TTC549 (cell line): ENCODE results near the gene SSC5D.
"Not testable (repeated sequence)": the region's sequence is repeated elsewhere in the genome, so short reads cannot be mapped to it uniquely, and the experiment has no call there.

ENCODE experiments used
- FAIRE-seq: peaks from 2 replicates; lab custom pipeline; 2012; peaks lifted over from hg19 to GRCh38; lab: Jason Lieb, UNC

Gene SSC5D

GRCh38 chr19:55488986-55489710, 912 bp downstream of the SSC5D start:
- no peak for FAIRE-seq

GRCh38 chr19:55489711-55490477, 1.7 kb downstream of the SSC5D start:
- no peak for FAIRE-seq

GRCh38 chr19:55490478-55491432, 2.5 kb downstream of the SSC5D start:
- no peak for FAIRE-seq

- FAIRE-seq: no peak
Observed at GRCh38 chr19:55491546-55492360, 3.5 kb downstream of the SSC5D start.

- no peak for FAIRE-seq
Observed at GRCh38 chr19:55492362-55492944, 4.2 kb downstream of the SSC5D start.

- no peak for FAIRE-seq
Observed at GRCh38 chr19:55493052-55493644, 4.9 kb downstream of the SSC5D start.

- no peak for FAIRE-seq
Observed at GRCh38 chr19:55493645-55494171, 5.5 kb downstream of the SSC5D start.

GRCh38 chr19:55494172-55494761, 6.0 kb downstream of the SSC5D start:
- no peak for FAIRE-seq

GRCh38 chr19:55495646-55496349, 7.6 kb downstream of the SSC5D start:
- no peak for FAIRE-seq

GRCh38 chr19:55496820-55497219, 8.6 kb downstream of the SSC5D start:
- FAIRE-seq: not testable (repeated sequence)

- no peak for FAIRE-seq
Observed at GRCh38 chr19:55497763-55498162, 9.5 kb downstream of the SSC5D start.

GRCh38 chr19:55498246-55498840, 10.1 kb downstream of the SSC5D start:
- no peak for FAIRE-seq

- FAIRE-seq: no peak
Observed at GRCh38 chr19:55500368-55500952, 12.2 kb downstream of the SSC5D start.

GRCh38 chr19:55502197-55502952, 14.1 kb downstream of the SSC5D start:
- FAIRE-seq: no peak

- FAIRE-seq: no peak
Observed at GRCh38 chr19:55503157-55503501, 14.9 kb downstream of the SSC5D start.

- FAIRE-seq: peak; percentile 34
Observed at GRCh38 chr19:55503502-55504251, 15.4 kb downstream of the SSC5D start.

GRCh38 chr19:55504252-55504603, 16.0 kb downstream of the SSC5D start:
- FAIRE-seq: no peak
